Panc1 (cell line): ENCODE results near the gene CSF3R. TPM values are rescaled to one million over a fixed set of nuclear protein-coding genes. Genes with fewer than 3 reads are reported as not detected.

Experiments
- ATAC-seq: fragments of 200-7000 bp; cut with Tn5 transposase; 2 replicates; pipeline ENCODE4 v1.9.1; 2020; ENCODE audit warnings: mild to moderate bottlenecking, moderate library complexity
- BruUV-seq: library from RNA; stranded (reverse); fragments of 400-500 nt; replicated peaks from 2 replicates; lab custom pipeline; 2021; lab: Mats Ljungman, UMichigan
- CTCF ChIA-PET: fragments of 300-600 bp; sonication (Branson Sonifier 250); formaldehyde crosslinking; loops from one replicate; lab custom pipeline; 2022; ENCODE audit warnings: antibody characterized with exemption; lab: Charles Lee
- POLR2A ChIA-PET: fragments of 300-600 bp; sonication (Branson Sonifier 250); formaldehyde crosslinking; loops from one replicate; lab custom pipeline; 2022; ENCODE audit warnings: antibody characterized with exemption; lab: Charles Lee
- DNase-seq: peaks from one replicate; pipeline ENCODE4 v3.0.0-alpha.2; 2010; ENCODE audit warnings: low read depth, low spot score
- H3K27ac ChIP-seq: 2 replicates; pipeline ENCODE4 v1.5.1; 2011; ENCODE audit warnings: mild to moderate bottlenecking, low read length, inconsistent platforms
- H3K27me3 ChIP-seq: fragments of 200-500 bp; sonication (Bioruptor generic); 2 replicates; pipeline ENCODE4 v1.6.0; 2014; ENCODE audit warnings: low read length, inconsistent platforms; ENCODE audit not compliant: control insufficient read depth, insufficient read depth
- H3K36me3 ChIP-seq: fragments of 200-500 bp; sonication (Bioruptor generic); 2 replicates; pipeline ENCODE4 v1.5.1; 2014; ENCODE audit warnings: inconsistent platforms, mild to moderate bottlenecking, low read length, moderate library complexity; ENCODE audit not compliant: control insufficient read depth, insufficient read depth
- H3K4me1 ChIP-seq: 2 replicates; pipeline ENCODE4 v1.5.1; 2011; ENCODE audit warnings: inconsistent platforms, mild to moderate bottlenecking, low read length, moderate library complexity; ENCODE audit not compliant: control insufficient read depth, insufficient read depth
- H3K4me3 ChIP-seq, 2 experiments: 2 replicates each; pipeline ENCODE4 v1.5.1; 2011 to 2012; ENCODE audit warnings: low read depth in 2 of 2, low read length in 2 of 2, mild to moderate bottlenecking in 2 of 2, inconsistent platforms in 1 of 2, moderate library complexity in 1 of 2
- H3K9me3 ChIP-seq: fragments of 200-500 bp; sonication (Bioruptor generic); 2 replicates; pipeline ENCODE4 v1.5.1; 2014; ENCODE audit warnings: low read depth, mild to moderate bottlenecking, inconsistent platforms, low read length, moderate library complexity; ENCODE audit not compliant: control insufficient read depth, insufficient read depth
- CTCF ChIP-seq: fragments of 450-650 bp; IDR thresholded peaks from 2 replicates; pipeline ENCODE4 v1.5.1; 2017; ENCODE audit warnings: mild to moderate bottlenecking
- POLR2AphosphoS5 ChIP-seq: IDR thresholded peaks from 2 replicates; pipeline ENCODE4 v1.6.1; 2012; ENCODE audit warnings: mild to moderate bottlenecking, low read depth, low read length, moderate library complexity
- REST ChIP-seq, 2 experiments: IDR thresholded peaks; 2 replicates each; pipeline ENCODE4 v1.6.1; 2011 to 2012; ENCODE audit warnings: low read depth in 2 of 2, control low read depth in 1 of 2, low read length in 1 of 2, mild to moderate bottlenecking in 1 of 2, moderate library complexity in 1 of 2; ENCODE audit not compliant: insufficient read depth in 1 of 2
- SIN3A ChIP-seq: IDR thresholded peaks from 2 replicates; pipeline ENCODE4 v1.6.1; 2012; ENCODE audit warnings: low read depth, mild to moderate bottlenecking, low read length, moderate library complexity, borderline replicate concordance; ENCODE audit not compliant: insufficient read depth
- TCF7L2 ChIP-seq: IDR thresholded peaks from 2 replicates; pipeline ENCODE4 v1.6.1; 2011; ENCODE audit warnings: mild to moderate bottlenecking, low read depth, low read length, inconsistent platforms
- in situ Hi-C: cut with HindIII; loops from 2 replicates; pipeline ENCODE4 v1.10.0; 2016; ENCODE audit warnings: low sequenced_read_pairs, low pct_unique_long_range_greater_than_20kb
- intact Hi-C: fragments of 100-400 bp; cut with micrococcal nuclease; formaldehyde crosslinking; loops from one replicate; pipeline ENCODE4 v1.10.0; 2022; ENCODE audit not compliant: unreplicated experiment
- total RNA-seq: library from RNA; stranded (reverse); gene quantifications from one replicate; pipeline ENCODE4 v1.2.1, GENCODE V29; 2021; ENCODE audit not compliant: unreplicated experiment

CSF3R gene
- total RNA-seq, 1 experiment from 2014 or later = 0.31 TPM

GRCh38 chr1:36432616-36433015, 50.1 kb downstream of the CSF3R start:
- CTCF ChIA-PET = no interaction called here

GRCh38 chr1:36425791-36426190, 56.9 kb downstream of the CSF3R start:
- POLR2A ChIA-PET = no interaction called here
- Histone ChIP-seq H3K4me1 (no peaks in the 10 kb centered on the region), H3K36me3 (no peaks in the 10 kb centered on the region), H3K4me3 (no peak overlapping the region), H3K27ac (no peak overlapping the region), H3K27me3 (no peaks in the 10 kb centered on the region), H3K9me3 (no peaks in the 10 kb centered on the region)
- BruUV-seq = no TSS peak
- ATAC-seq (no peak), DNase-seq (no peak)
- in situ Hi-C loops (no loop called here), intact Hi-C loops (no loop called here)
- no peak for TF ChIP-seq TCF7L2
- no peak for TF ChIP-seq POLR2AphosphoS5
- no peak for TF ChIP-seq SIN3A
- no peak for TF ChIP-seq CTCF
- no peak for TF ChIP-seq REST (IDR thresholded peaks at IDR 0.05; ENCODE audit: insufficient read depth in 1 of 2, low read depth in 2 of 2, low read length in 1 of 2)
- CTCF ChIA-PET = no interaction called here

More at GRCh38 chr1:36432616-36433015, 50.1 kb downstream of the CSF3R start:
- TF ChIP-seq TCF7L2 = no peak
- no peak for TF ChIP-seq REST (IDR thresholded peaks at IDR 0.05; ENCODE audit: insufficient read depth in 1 of 2, low read depth in 2 of 2, low read length in 1 of 2)
- Histone ChIP-seq H3K27me3 (no peaks in the 10 kb centered on the region), H3K9me3 (no peaks in the 10 kb centered on the region), H3K27ac (no peak overlapping the region), H3K4me3 (no peak overlapping the region), H3K36me3 (no peaks in the 10 kb centered on the region), H3K4me1 (no peaks in the 10 kb centered on the region)
- BruUV-seq = no TSS peak
- DNase-seq = no peak
- in situ Hi-C loops = no loop called here
- ATAC-seq = no peak
- POLR2A ChIA-PET = no interaction called here
- intact Hi-C loops = no loop called here
